Loucy (cell line): ENCODE measurements around the gene GNAO1.

Experiments
- H2AFZ ChIP-seq: fragments of 200-600 bp; sonication (generic); 2 replicates; pipeline ENCODE4 v1.6.0; 2016; ENCODE audit warnings: antibody characterized with exemption, mild to moderate bottlenecking, low read length, moderate library complexity
- H3F3A ChIP-seq: fragments of 200-600 bp; 2 replicates; pipeline ENCODE4 v1.6.0; 2016; ENCODE audit warnings: antibody characterized with exemption, low read depth, mild to moderate bottlenecking
- H3K27me3 ChIP-seq: fragments of 200-600 bp; sonication (generic); 2 replicates; pipeline ENCODE4 v1.6.1; 2014; ENCODE audit warnings: low read length, mild to moderate bottlenecking; ENCODE audit not compliant: insufficient read depth, poor library complexity, severe bottlenecking
- H3K36me3 ChIP-seq: fragments of 200-600 bp; sonication (generic); 2 replicates; pipeline ENCODE4 v1.6.1; 2016; ENCODE audit warnings: low read length; ENCODE audit not compliant: insufficient read depth
- H3K4me1 ChIP-seq: fragments of 200-600 bp; sonication (generic); 2 replicates; pipeline ENCODE4 v1.5.1; 2014; ENCODE audit warnings: low read length, mild to moderate bottlenecking; ENCODE audit not compliant: insufficient read depth, poor library complexity, severe bottlenecking
- H3K4me2 ChIP-seq: fragments of 200-600 bp; sonication (generic); 2 replicates; pipeline ENCODE4 v1.6.0; 2014; ENCODE audit warnings: antibody characterized with exemption, low read length, low read depth, mild to moderate bottlenecking; ENCODE audit not compliant: poor library complexity, severe bottlenecking
- H3K4me3 ChIP-seq: fragments of 200-600 bp; sonication (generic); 2 replicates; pipeline ENCODE4 v1.5.1; 2014; ENCODE audit warnings: low read length, mild to moderate bottlenecking, mixed read lengths; ENCODE audit not compliant: poor library complexity, severe bottlenecking
- H3K79me2 ChIP-seq: fragments of 200-600 bp; sonication (generic); 2 replicates; pipeline ENCODE4 v1.6.1; 2014; ENCODE audit warnings: low read length; ENCODE audit not compliant: insufficient read depth
- H3K9ac ChIP-seq: fragments of 200-600 bp; sonication (generic); 2 replicates; pipeline ENCODE4 v1.6.0; 2014; ENCODE audit warnings: mild to moderate bottlenecking, low read depth, low read length, moderate library complexity; ENCODE audit not compliant: poor library complexity, severe bottlenecking
- H3K9me2 ChIP-seq: fragments of 200-600 bp; sonication (generic); replicated peaks from 2 replicates; pipeline ENCODE4 v1.6.1; 2016; ENCODE audit warnings: low read depth, low read length, mixed read lengths
- H3K9me3 ChIP-seq: fragments of 200-600 bp; sonication (generic); 2 replicates; pipeline ENCODE4 v1.6.1; 2014; ENCODE audit warnings: mild to moderate bottlenecking, antibody characterized with exemption, low read length, low read depth; ENCODE audit not compliant: insufficient read depth
- H4K20me1 ChIP-seq: fragments of 200-600 bp; sonication (generic); 2 replicates; pipeline ENCODE4 v1.6.0; 2014; ENCODE audit warnings: antibody characterized with exemption, low read length, mild to moderate bottlenecking; ENCODE audit not compliant: insufficient read depth, poor library complexity, severe bottlenecking
- EZH2phosphoT487 ChIP-seq: fragments of 200-600 bp; IDR thresholded peaks from 2 replicates; pipeline ENCODE4 v1.6.1; 2018; ENCODE audit warnings: antibody characterized with exemption, mild to moderate bottlenecking, moderate library complexity, borderline replicate concordance
- TF ChIP-seq, protein P1 (sequence below): fragments of 200-600 bp; sonication (generic); conservative IDR thresholded peaks from 2 replicates; pipeline ENCODE4 v1.5.1; 2014; ENCODE audit warnings: mild to moderate bottlenecking, antibody characterized with exemption, low read length

GNAO1 gene

DNA sequence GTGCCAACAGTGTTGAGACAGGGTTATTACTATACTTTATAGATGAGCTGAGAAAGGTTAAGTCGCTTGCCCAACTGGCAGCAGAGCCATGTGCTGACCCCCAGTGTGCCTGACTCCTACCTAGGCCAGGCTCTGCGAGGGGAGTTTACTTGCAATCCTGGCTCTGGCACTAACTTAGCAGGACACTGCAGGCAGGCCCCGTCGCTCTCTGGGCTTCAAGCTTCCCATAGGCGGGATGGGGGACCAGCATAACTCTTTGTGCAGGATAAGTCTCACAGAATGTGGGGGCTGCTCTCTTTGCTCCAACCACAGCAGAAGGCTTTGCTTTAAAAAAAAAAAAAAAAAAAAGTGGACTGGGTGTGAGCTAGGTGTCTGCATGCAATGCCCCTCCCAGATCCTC, 102.7 kb downstream of the GNAO1 start:
- Histone ChIP-seq H2AFZ (no peak overlapping the region), H3K4me2 (no peak overlapping the region), H3K9me3 (no peaks in the 10 kb centered on the region), H4K20me1 (no peaks in the 10 kb centered on the region), H3K36me3 (no peaks in the 10 kb centered on the region), H3K4me1 (no peaks in the 10 kb centered on the region), H3K4me3 (no peak overlapping the region), H3K9ac (no peak overlapping the region), H3K9me2 (no peaks in the 10 kb centered on the region), H3K79me2 (no peaks in the 10 kb centered on the region), H3F3A (no peaks in the 10 kb centered on the region), H3K27me3 (no peaks in the 10 kb centered on the region)
- TF ChIP-seq, protein P1, sequence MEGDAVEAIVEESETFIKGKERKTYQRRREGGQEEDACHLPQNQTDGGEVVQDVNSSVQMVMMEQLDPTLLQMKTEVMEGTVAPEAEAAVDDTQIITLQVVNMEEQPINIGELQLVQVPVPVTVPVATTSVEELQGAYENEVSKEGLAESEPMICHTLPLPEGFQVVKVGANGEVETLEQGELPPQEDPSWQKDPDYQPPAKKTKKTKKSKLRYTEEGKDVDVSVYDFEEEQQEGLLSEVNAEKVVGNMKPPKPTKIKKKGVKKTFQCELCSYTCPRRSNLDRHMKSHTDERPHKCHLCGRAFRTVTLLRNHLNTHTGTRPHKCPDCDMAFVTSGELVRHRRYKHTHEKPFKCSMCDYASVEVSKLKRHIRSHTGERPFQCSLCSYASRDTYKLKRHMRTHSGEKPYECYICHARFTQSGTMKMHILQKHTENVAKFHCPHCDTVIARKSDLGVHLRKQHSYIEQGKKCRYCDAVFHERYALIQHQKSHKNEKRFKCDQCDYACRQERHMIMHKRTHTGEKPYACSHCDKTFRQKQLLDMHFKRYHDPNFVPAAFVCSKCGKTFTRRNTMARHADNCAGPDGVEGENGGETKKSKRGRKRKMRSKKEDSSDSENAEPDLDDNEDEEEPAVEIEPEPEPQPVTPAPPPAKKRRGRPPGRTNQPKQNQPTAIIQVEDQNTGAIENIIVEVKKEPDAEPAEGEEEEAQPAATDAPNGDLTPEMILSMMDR = no peak
- TF ChIP-seq EZH2phosphoT487 = no peak

DNA sequence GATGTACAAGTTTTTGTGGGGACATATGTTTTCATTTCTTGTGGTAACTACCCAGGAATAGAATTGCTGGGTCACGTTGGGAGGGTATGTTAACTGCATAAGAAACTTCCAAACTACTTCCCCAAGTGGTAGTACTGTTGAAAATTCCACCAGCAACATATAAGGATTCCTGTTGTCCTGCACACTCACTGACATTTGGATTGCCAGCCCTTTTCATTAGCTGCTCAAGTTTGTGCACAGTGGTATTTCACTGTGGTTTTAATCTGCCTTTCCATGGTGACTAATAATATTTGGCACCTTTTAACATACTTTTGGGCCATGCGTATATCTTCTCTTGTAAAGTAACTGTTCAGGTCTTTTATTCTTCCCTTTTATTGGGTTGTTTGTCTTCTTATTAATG, 103.3 kb downstream of the GNAO1 start:
- Histone ChIP-seq H3F3A (no peaks in the 10 kb centered on the region), H3K4me2 (no peak overlapping the region), H3K36me3 (no peaks in the 10 kb centered on the region), H3K79me2 (no peaks in the 10 kb centered on the region), H3K27me3 (no peaks in the 10 kb centered on the region), H4K20me1 (no peaks in the 10 kb centered on the region), H3K9ac (no peak overlapping the region), H3K4me3 (no peak overlapping the region), H3K9me2 (no peaks in the 10 kb centered on the region), H3K4me1 (no peaks in the 10 kb centered on the region), H2AFZ (no peak overlapping the region), H3K9me3 (no peaks in the 10 kb centered on the region)
- TF ChIP-seq, protein P1 = no peak
- no peak for TF ChIP-seq EZH2phosphoT487

- Histone ChIP-seq H3K79me2 (no peaks in the 10 kb centered on the region), H3K36me3 (no peaks in the 10 kb centered on the region), H3K4me1 (no peaks in the 10 kb centered on the region), H3K4me2 (no peak overlapping the region), H2AFZ (no peak overlapping the region), H3K9me2 (no peaks in the 10 kb centered on the region), H4K20me1 (no peaks in the 10 kb centered on the region), H3F3A (no peaks in the 10 kb centered on the region), H3K9me3 (no peaks in the 10 kb centered on the region), H3K9ac (no peak overlapping the region), H3K27me3 (no peaks in the 10 kb centered on the region), H3K4me3 (no peak overlapping the region)
- TF ChIP-seq EZH2phosphoT487 = no peak
- TF ChIP-seq, protein P1 = no peak
These were observed 103.9 kb downstream of the GNAO1 start for GRCh38 chr16:56295059-56295665.
